Duodenal mucosa (tissue), 2 donors: ENCODE results near the gene SYT1.

Source experiments
- H3K27ac ChIP-seq: one replicate; pipeline ENCODE4 v1.7.0; 2013; ENCODE audit warnings: low read depth, low read length
- H3K27me3 ChIP-seq, 2 donors: one replicate each; pipeline ENCODE4 v1.7.0; 2013; ENCODE audit warnings: low read length in 2 of 2, control low read depth in 1 of 2; ENCODE audit not compliant: insufficient read depth in 2 of 2, control insufficient read depth in 1 of 2
- H3K36me3 ChIP-seq, 2 donors: one replicate each; pipeline ENCODE4 v1.7.0; 2013; ENCODE audit warnings: low read length in 2 of 2, control low read depth in 1 of 2; ENCODE audit not compliant: insufficient read depth in 2 of 2, control insufficient read depth in 1 of 2
- H3K4me1 ChIP-seq, 2 donors: one replicate each; pipeline ENCODE4 v1.7.0; 2013; ENCODE audit warnings: low read length in 2 of 2, control low read depth in 1 of 2; ENCODE audit not compliant: insufficient read depth in 2 of 2, control insufficient read depth in 1 of 2
- H3K4me3 ChIP-seq, 2 donors: one replicate each; pipeline ENCODE4 v1.7.0; 2013; ENCODE audit warnings: low read length in 2 of 2, low read depth in 1 of 2
- H3K9ac ChIP-seq, 2 donors: one replicate each; pipeline ENCODE4 v1.7.0; 2013; ENCODE audit warnings: low read length in 2 of 2, low read depth in 1 of 2
- H3K9me3 ChIP-seq, 2 donors: one replicate each; pipeline ENCODE4 v1.7.0; 2013; ENCODE audit warnings: low read length in 2 of 2, control low read depth in 1 of 2; ENCODE audit not compliant: control insufficient read depth in 1 of 2

SYT1 gene

DNA sequence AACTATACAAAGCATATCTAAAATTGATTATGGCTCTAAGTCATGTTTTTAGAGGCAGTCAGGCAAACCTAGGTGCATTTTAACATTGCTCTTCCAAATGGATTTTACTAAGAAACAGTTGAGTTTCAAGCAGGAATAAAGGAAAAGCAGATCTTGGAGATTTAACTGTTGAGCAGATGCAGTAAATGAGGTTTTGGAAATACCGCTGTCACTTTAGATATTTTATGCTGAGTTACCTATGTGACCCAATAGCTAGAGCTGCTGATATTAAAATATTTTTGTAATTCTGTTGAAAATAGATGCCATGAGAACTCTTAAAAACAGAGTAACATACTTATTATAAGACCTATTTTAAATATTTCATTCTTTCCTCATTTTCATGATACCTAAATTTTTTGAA, 181.4 kb downstream of the SYT1 start:
- H3K27ac ChIP-seq = no peak overlapping the region

DNA sequence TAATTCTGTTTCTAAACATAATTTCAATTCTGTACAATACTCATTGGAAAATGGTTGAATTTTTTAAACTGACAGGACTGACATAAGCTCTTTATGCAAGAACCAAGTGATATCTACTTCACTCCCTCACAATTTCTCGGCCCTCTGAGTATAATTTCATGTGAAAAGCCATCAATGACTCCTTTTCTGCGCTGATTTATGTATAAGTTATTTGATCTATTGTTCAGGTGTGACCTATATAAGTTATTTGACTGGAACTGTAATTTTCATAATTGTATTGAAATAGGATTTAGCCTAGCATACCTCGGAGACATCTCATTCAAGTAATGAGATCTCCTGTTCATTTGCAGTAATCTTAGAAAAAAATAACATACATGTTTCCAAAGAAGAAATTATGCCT, 184.4 kb downstream of the SYT1 start:
- Histone ChIP-seq H3K4me1 (no peaks in the 10 kb centered on the region), H3K27ac (no peak overlapping the region), H3K9me3 (no peaks in the 10 kb centered on the region), H3K27me3 (no peaks in the 10 kb centered on the region), H3K9ac (no peak overlapping the region), H3K4me3 (no peak overlapping the region), H3K36me3 (no peaks in the 10 kb centered on the region)

More for the DNA sequence above, 181.4 kb downstream of the SYT1 start:
- Histone ChIP-seq H3K27me3 (no peaks in the 10 kb centered on the region), H3K9ac (no peak overlapping the region), H3K9me3 (no peaks in the 10 kb centered on the region), H3K36me3 (no peaks in the 10 kb centered on the region), H3K4me3 (no peak overlapping the region), H3K4me1 (no peaks in the 10 kb centered on the region)

DNA sequence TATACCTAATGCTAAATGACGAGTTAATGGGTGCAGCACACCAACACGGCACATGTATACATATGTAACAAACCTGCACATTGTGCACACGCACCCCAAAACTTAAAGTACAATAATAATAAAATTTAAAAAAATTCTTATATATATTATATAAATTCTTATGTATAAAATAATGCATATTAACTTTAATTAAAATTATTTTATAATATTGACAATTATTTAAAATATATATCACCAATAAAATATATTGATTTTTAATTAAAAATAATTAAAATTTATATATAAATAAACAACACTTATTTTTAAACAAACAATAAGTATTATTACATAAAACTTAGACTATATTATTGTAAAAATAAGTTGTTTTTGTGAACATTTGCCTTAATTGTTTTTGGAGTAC, 188.8 kb downstream of the SYT1 start:
- no peaks in the 10 kb centered on the region for H3K27me3 ChIP-seq

DNA sequence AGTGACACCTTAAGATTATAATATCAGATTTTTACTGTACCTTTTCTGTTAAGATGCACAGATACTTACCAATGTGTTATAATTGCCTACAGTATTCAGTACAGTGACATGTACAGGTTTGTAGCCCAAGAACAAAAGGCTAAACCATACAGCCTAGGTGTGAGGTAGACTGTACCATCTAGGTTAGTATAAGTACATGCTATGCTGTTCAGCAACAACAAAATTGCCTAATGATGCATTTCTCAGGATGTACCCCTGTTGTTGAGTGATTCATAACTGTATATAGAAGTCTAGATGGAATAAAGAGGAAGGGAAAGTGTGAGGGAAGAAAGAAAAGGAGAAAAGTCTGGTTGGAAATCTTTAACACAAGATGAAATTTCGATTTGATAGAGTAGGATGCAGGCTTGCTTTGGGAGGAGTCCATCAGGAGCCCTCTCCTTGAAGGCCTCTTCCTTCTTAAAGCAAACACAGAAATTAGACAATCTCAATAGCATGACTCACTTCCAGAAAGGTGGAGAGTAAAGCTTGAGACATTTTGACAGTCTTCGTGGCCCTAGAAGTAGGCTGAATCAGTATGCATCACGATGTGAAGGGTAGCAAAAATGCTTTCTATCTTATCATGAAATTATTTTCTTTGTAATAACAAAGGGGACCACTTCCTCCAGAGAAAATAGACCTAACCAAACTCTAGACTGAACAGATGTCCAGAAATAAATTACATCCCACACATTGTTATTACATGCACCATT, 191.5 kb downstream of the SYT1 start:
- Histone ChIP-seq H3K4me1 (no peaks in the 10 kb centered on the region), H3K36me3 (no peaks in the 10 kb centered on the region), H3K27me3 (no peaks in the 10 kb centered on the region), H3K9me3 (no peaks in the 10 kb centered on the region), H3K9ac (no peak overlapping the region), H3K4me3 (no peak overlapping the region), H3K27ac (no peak overlapping the region)

More for the DNA sequence above, 188.8 kb downstream of the SYT1 start:
- H3K4me1 ChIP-seq = no peaks in the 10 kb centered on the region
- no peak overlapping the region for H3K4me3 ChIP-seq
- H3K36me3 ChIP-seq = no peaks in the 10 kb centered on the region
- no peak overlapping the region for H3K27ac ChIP-seq
- H3K9ac ChIP-seq = no peak overlapping the region
- H3K9me3 ChIP-seq = no peaks in the 10 kb centered on the region

DNA sequence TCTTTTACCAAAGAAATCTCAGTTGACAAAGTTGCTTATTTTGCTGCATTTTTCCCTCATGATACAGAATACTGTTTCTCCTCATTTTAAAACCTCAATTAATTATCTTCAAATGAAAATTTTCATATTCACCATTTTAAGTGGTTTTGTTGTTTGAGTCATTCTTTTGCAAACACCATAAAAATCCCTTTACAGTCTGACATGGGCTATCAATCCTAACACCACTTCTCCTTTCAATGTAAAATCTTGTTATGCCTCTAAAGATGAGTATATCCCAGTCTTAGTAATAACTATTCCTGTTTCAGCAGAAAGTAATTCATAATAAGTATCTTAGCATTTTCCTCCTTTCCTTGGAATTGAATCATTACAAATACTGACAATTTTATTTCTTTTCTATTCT, 192.2 kb downstream of the SYT1 start:
- no peak overlapping the region for H3K9ac ChIP-seq
- H3K9me3 ChIP-seq = no peaks in the 10 kb centered on the region
- no peak overlapping the region for H3K4me3 ChIP-seq
- no peaks in the 10 kb centered on the region for H3K4me1 ChIP-seq
- no peaks in the 10 kb centered on the region for H3K36me3 ChIP-seq
- no peak overlapping the region for H3K27ac ChIP-seq
- H3K27me3 ChIP-seq = no peaks in the 10 kb centered on the region

DNA sequence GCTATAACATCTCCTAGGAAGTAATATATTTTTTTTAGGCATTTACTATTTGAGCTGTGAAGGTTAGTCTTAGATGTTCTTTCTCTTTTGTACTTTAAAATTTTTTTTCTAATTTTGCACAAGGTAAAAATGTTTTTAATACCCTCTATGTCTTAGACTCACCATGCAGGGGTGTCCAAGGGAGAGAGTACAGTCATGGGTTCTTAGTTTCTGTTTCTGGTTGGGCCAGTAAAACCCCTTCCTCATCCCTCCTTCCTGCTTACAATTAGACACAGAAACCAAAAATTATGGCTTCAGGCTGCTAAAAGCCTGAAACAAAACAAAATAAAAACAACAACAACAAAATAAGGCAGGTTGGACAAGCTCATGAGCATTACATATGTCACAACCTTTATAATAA, 193.0 kb downstream of the SYT1 start:
- Histone ChIP-seq H3K4me3 (no peak overlapping the region), H3K36me3 (no peaks in the 10 kb centered on the region), H3K27ac (no peak overlapping the region), H3K27me3 (no peaks in the 10 kb centered on the region), H3K9ac (no peak overlapping the region), H3K4me1 (no peaks in the 10 kb centered on the region), H3K9me3 (no peaks in the 10 kb centered on the region)

DNA sequence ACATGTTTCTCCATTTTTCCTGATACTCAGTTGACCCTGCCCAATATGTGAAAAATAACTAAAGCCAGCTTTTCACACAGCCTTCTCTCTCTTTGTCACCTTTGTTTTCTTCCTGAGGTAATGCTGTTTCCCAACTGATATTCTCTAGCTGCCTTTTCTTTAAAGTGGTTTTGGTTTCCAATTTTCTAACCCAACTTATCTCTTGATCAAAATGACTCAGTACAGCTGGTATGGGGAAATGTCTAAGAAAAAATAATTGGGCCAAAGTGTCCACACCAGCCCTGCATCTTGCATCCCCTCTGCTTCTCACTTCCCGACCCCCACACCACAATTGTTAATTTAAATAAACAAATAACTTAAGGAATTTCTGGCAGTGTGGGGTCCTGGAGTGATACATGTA, 193.8 kb downstream of the SYT1 start:
- no peaks in the 10 kb centered on the region for H3K27me3 ChIP-seq
- no peak overlapping the region for H3K27ac ChIP-seq
- H3K36me3 ChIP-seq = no peaks in the 10 kb centered on the region

DNA sequence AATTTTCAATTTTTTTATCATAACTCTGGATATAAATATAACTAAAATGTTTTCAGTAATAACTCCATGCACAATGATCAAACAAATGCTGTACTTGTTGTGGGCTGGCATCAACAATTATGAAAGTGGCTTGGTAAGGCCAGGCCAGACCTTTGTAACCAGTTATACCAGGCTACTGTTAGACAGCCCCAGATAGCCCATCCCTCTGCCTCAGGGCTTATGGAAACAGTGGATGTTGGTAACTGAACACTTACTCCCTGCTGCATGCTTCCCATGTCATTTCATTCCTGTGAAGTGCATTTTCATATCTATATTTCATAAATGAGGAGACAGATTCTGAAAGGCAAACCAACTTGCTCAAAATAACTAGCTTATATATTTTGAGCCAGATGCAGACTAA, 195.0 kb downstream of the SYT1 start:
- H3K4me1 ChIP-seq = no peaks in the 10 kb centered on the region
- H3K27me3 ChIP-seq = no peaks in the 10 kb centered on the region
- H3K9ac ChIP-seq = no peak overlapping the region
- no peaks in the 10 kb centered on the region for H3K36me3 ChIP-seq
- no peak overlapping the region for H3K4me3 ChIP-seq
- H3K27ac ChIP-seq = no peak overlapping the region
- H3K9me3 ChIP-seq = no peaks in the 10 kb centered on the region

More for the DNA sequence above, 193.8 kb downstream of the SYT1 start:
- no peaks in the 10 kb centered on the region for H3K4me1 ChIP-seq
- H3K4me3 ChIP-seq = no peak overlapping the region
- H3K9ac ChIP-seq = no peak overlapping the region
- no peaks in the 10 kb centered on the region for H3K9me3 ChIP-seq

DNA sequence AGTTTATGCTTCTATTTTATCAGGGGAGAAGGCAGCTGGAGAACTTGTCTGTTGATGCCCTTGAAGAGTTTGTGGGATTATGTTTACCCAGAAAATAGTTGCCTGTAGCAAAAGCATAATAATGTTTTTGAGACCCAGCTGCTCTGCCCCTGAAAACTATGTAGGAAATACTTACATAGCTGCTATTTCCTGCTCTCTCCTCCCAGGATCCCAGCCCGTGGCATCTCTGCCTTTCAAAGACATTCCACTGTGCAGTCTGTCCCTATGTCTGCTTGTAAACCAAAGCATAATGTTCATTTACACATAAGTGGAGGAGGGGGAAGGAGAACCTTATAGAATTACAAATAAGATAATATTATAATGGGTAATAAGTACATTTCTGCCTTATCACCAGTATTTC, 198.7 kb downstream of the SYT1 start:
- Histone ChIP-seq H3K9me3 (no peaks in the 10 kb centered on the region), H3K27ac (no peak overlapping the region), H3K36me3 (no peaks in the 10 kb centered on the region), H3K9ac (no peak overlapping the region), H3K4me1 (no peaks in the 10 kb centered on the region), H3K27me3 (no peaks in the 10 kb centered on the region), H3K4me3 (no peak overlapping the region)

DNA sequence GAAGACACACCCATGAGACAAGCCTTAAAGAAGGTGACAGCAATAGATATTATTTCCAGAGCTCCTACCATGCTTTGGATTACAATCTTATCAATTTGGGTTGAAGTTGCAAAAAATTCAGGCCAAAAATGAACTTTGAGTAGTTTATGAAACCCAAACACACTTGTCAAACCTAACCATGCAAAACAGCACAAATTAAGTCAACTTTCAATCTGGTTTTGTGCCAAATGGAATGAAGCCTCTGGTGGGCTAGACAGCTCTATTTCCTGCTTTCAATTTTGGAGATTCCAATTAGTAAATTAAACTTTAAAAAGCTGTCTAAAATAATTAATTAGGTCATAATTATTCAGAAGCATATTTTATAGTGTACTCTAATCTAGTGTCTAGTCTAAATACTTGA, 203.4 kb downstream of the SYT1 start:
- Histone ChIP-seq H3K27ac (no peak overlapping the region), H3K4me1 (no peaks in the 10 kb centered on the region), H3K9me3 (no peaks in the 10 kb centered on the region), H3K4me3 (no peak overlapping the region), H3K27me3 (no peaks in the 10 kb centered on the region), H3K9ac (no peak overlapping the region), H3K36me3 (no peaks in the 10 kb centered on the region)
